ENCODE data around the gene IL27RA. TPM values are rescaled to one million over a fixed set of nuclear protein-coding genes. Genes with fewer than 3 reads are reported as not detected.
A peak's percentile ranks its signal among the peaks of the same experiment; 100 is the strongest.

IL27RA gene
- total and polyA plus RNA-seq, 10 donors = 12.8 to 28.7 (median 16.8) TPM

- peaks cover 28 to 98% (median 75%) of the 10 kb centered on the region in 6 donors for H3K4me1 ChIP-seq
- WGBS, 5 donors = 1 to 3% (median 2%) methylated on average over 5 to 19 of the region's 19 CpGs
- no peaks in the 10 kb centered on the region for H3K9me3 ChIP-seq
- peak; percentile 99 for DNase-seq
- no peaks in the 10 kb centered on the region for H3K27me3 ChIP-seq (replicated peaks in 1 of 7)
- peaks cover 0 to 58% (median 11%) of the 10 kb centered on the region in 6 donors for H3K36me3 ChIP-seq
- intact Hi-C loops (cut with DNase I; ENCODE audit: low total_unique reads) = no loop called here
- H3K27ac ChIP-seq = peak overlapping the region; percentile 83 to 97 (median 94)
- peak overlapping the region in 4 of 8 donors; percentile 2 to 56 (median 14) for H3K4me3 ChIP-seq
- no peak for TF ChIP-seq POLR2A (IDR thresholded peaks at IDR 0.05)
- peak; percentile 88 to 92 (median 92) for TF ChIP-seq POLR2AphosphoS5 (IDR thresholded peaks at IDR 0.05)
- TF ChIP-seq CTCF (IDR thresholded peaks at IDR 0.05 in 8 of 11, conservative IDR thresholded peaks at IDR 0.05 in 3 of 11) = peak in 4 of 11 experiments; percentile 13 to 27 (median 20)
Observed at GRCh38 chr19:13986348-13986904, 45.1 kb upstream of the IL27RA start.

- H3K36me3 ChIP-seq = peaks cover 0 to 58% (median 14%) of the 10 kb centered on the region in 6 donors
- H3K27me3 ChIP-seq (replicated peaks in 1 of 7) = no peaks in the 10 kb centered on the region
- no peaks in the 10 kb centered on the region for H3K9me3 ChIP-seq
- TF ChIP-seq CTCF (IDR thresholded peaks at IDR 0.05 in 8 of 11, conservative IDR thresholded peaks at IDR 0.05 in 3 of 11) (no peak), POLR2AphosphoS5 (IDR thresholded peaks at IDR 0.05) (peak; percentile 50 to 73 (median 52))
- peak; percentile 88 for DNase-seq
- intact Hi-C loops (cut with DNase I; ENCODE audit: low total_unique reads) = no loop called here
- peaks cover 28 to 98% (median 72%) of the 10 kb centered on the region in 6 donors for H3K4me1 ChIP-seq
- peak overlapping the region in 3 of 8 donors; percentile 2 to 56 (median 12) for H3K4me3 ChIP-seq
- peak overlapping the region; percentile 83 to 97 (median 94) for H3K27ac ChIP-seq
- WGBS, 5 donors = 22 to 45% (median 30%) methylated on average over 15 to 17 of the region's 17 CpGs
Observed at GRCh38 chr19:13987101-13987890, 44.3 kb upstream of the IL27RA start.

- H3K27me3 ChIP-seq (replicated peaks in 1 of 7) = no peaks in the 10 kb centered on the region
- H3K9me3 ChIP-seq = no peaks in the 10 kb centered on the region
- no peak overlapping the region for H3K4me3 ChIP-seq
- intact Hi-C loops (cut with DNase I; ENCODE audit: low total_unique reads) = no loop called here
- H3K27ac ChIP-seq = peak overlapping the region in 2 of 8 donors; percentile 96 to 97
- TF ChIP-seq POLR2A (IDR thresholded peaks at IDR 0.05) (no peak), CTCF (IDR thresholded peaks at IDR 0.05 in 8 of 11, conservative IDR thresholded peaks at IDR 0.05 in 3 of 11) (no peak), POLR2AphosphoS5 (IDR thresholded peaks at IDR 0.05) (no peak)
- WGBS, 5 donors = 89 to 96% (median 93%) methylated on average over 7 of the region's 7 CpGs
- H3K4me1 ChIP-seq = peaks cover 28 to 88% (median 55%) of the 10 kb centered on the region in 6 donors
- no peak for DNase-seq
- H3K36me3 ChIP-seq = peaks cover 0 to 62% (median 19%) of the 10 kb centered on the region in 6 donors
Observed at GRCh38 chr19:13989487-13989886, 42.1 kb upstream of the IL27RA start.

GRCh38 chr19:13990085-13990484 lies 41.5 kb upstream of the IL27RA start:
- no peak for DNase-seq
- Histone ChIP-seq H3K27me3 (replicated peaks in 1 of 7) (no peaks in the 10 kb centered on the region), H3K4me1 (peaks cover 25 to 82% (median 49%) of the 10 kb centered on the region in 6 donors), H3K4me3 (no peak overlapping the region), H3K9me3 (no peaks in the 10 kb centered on the region), H3K27ac (no peak overlapping the region), H3K36me3 (peaks cover 0 to 65% (median 19%) of the 10 kb centered on the region in 6 donors)
- WGBS, 5 donors = 91 to 94% (median 92%) methylated on average over 8 of the region's 8 CpGs
- no peak for TF ChIP-seq POLR2AphosphoS5 (IDR thresholded peaks at IDR 0.05)
- TF ChIP-seq POLR2A (IDR thresholded peaks at IDR 0.05) = no peak
- TF ChIP-seq CTCF (IDR thresholded peaks at IDR 0.05 in 8 of 11, conservative IDR thresholded peaks at IDR 0.05 in 3 of 11) = no peak
- intact Hi-C loops (cut with DNase I; ENCODE audit: low total_unique reads) = no loop called here
